ENCODE measurements around the gene SLC25A38. TPM values are rescaled to one million over a fixed set of nuclear protein-coding genes. Genes with fewer than 3 reads are reported as not detected.

SLC25A38 gene
- total RNA-seq, 4 donors from 2014 or later: 6.2 to 21.7 (median 12.6) TPM

DNA sequence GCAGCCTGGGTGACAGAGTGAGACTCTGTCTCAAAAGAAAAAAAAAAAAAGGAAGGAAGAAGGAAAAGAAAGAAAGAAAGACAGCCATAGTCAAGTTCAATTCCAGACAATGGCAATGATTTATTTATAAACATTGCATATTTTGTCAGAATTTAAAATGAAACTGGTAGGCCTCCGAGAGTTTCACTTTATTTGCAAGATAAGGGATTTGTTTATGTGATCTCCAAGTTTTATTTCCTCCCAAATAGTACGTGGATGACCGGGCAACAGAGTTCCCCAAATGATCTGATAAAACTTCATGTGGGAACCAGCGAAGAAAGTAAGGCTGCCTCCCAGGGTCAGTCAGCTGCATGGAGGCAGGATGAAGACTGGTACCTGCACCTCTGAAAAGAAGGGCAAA is 55.7 kb downstream of the SLC25A38 start:
- H3K27ac ChIP-seq: no peak overlapping the region
- intact Hi-C loops (cut with DNase I): no loop called here
- TF ChIP-seq POLR2A (IDR thresholded peaks at IDR 0.05): no peak
- TF ChIP-seq, protein P1, sequence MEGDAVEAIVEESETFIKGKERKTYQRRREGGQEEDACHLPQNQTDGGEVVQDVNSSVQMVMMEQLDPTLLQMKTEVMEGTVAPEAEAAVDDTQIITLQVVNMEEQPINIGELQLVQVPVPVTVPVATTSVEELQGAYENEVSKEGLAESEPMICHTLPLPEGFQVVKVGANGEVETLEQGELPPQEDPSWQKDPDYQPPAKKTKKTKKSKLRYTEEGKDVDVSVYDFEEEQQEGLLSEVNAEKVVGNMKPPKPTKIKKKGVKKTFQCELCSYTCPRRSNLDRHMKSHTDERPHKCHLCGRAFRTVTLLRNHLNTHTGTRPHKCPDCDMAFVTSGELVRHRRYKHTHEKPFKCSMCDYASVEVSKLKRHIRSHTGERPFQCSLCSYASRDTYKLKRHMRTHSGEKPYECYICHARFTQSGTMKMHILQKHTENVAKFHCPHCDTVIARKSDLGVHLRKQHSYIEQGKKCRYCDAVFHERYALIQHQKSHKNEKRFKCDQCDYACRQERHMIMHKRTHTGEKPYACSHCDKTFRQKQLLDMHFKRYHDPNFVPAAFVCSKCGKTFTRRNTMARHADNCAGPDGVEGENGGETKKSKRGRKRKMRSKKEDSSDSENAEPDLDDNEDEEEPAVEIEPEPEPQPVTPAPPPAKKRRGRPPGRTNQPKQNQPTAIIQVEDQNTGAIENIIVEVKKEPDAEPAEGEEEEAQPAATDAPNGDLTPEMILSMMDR (IDR thresholded peaks at IDR 0.05): no peak
- H3K36me3 ChIP-seq: no peaks in the 10 kb centered on the region
- 75 to 80% methylated on average over 3 to 4 of the region's 4 CpGs for WGBS, 2 donors
- H3K4me1 ChIP-seq: peaks cover 0 to 6% (median 5%) of the 10 kb centered on the region in 3 donors
- DNase-seq: no peak
- no peaks in the 10 kb centered on the region for H3K27me3 ChIP-seq
- no peak overlapping the region for H3K4me3 ChIP-seq
- H3K9me3 ChIP-seq: no peaks in the 10 kb centered on the region

GRCh38 chr3:39440316-39440715 is 57.1 kb downstream of the SLC25A38 start:
- TF ChIP-seq POLR2A (IDR thresholded peaks at IDR 0.05): no peak
- TF ChIP-seq, protein P1 (IDR thresholded peaks at IDR 0.05): no peak
- DNase-seq: no peak

DNA sequence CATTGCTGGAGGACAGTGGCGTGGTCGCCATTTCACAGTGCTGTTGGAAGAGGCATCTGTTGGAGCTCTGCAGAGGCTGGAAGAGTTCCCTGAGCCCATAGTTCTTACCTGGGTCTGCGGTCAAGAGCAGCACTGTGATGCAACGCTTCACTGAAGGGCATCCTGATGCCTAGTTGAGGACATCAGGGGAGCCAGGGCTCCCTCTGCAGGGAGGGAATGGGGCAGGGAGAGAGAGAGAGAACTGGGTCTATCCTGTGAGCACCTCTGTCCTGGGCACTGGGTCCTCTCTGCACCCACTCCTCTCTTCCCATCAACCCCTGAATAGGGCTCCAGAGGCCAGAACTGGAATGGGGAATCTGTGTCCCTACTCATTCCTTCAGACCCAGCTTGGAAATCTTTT is 60.4 kb downstream of the SLC25A38 start:
- peaks cover 0 to 4% (median 0%) of the 10 kb centered on the region in 4 donors for H3K27me3 ChIP-seq
- 83 to 92% methylated on average over 2 of the region's 4 CpGs for WGBS, 2 donors
- H3K36me3 ChIP-seq: no peaks in the 10 kb centered on the region
- no peak overlapping the region for H3K27ac ChIP-seq
- intact Hi-C loops (cut with DNase I): no loop called here
- TF ChIP-seq POLR2A (IDR thresholded peaks at IDR 0.05): no peak
- TF ChIP-seq, protein P1 (IDR thresholded peaks at IDR 0.05): peak in 1 of 6 experiments; percentile 11
- no peak overlapping the region for H3K4me3 ChIP-seq
- no peaks in the 10 kb centered on the region for H3K4me1 ChIP-seq
- H3K9me3 ChIP-seq: no peaks in the 10 kb centered on the region
- DNase-seq: no peak

More at GRCh38 chr3:39440316-39440715, 57.1 kb downstream of the SLC25A38 start:
- H3K4me1 ChIP-seq: no peaks in the 10 kb centered on the region
- intact Hi-C loops (cut with DNase I): no loop called here
- no peaks in the 10 kb centered on the region for H3K36me3 ChIP-seq
- no peaks in the 10 kb centered on the region for H3K9me3 ChIP-seq
- H3K27me3 ChIP-seq: peaks cover 0 to 4% (median 0%) of the 10 kb centered on the region in 4 donors
- no peak overlapping the region for H3K4me3 ChIP-seq
- WGBS, 2 donors: 80 to 93% methylated on average over 2 to 8 of the region's 8 CpGs
- H3K27ac ChIP-seq: no peak overlapping the region

DNA sequence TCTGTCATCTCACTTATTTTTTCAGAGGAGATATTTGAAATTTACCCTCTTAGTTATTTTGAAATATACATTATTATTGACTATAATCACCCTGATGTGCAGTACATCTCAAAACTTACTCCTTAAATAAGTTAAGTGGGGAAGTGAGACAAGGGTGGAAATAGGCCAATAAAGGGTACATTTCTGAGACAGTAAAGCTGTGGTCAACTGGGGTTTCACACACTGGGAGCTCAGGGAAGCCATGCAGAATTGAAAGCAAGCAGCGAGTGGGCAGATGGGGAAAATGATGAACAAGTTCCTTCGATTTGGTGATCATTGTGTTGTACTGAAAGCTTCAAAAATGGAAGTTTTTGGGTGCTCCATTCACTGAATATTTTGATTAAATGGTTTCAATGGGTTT is 62.8 kb downstream of the SLC25A38 start:
- Histone ChIP-seq H3K27me3 (peaks cover 0 to 4% (median 0%) of the 10 kb centered on the region in 4 donors), H3K36me3 (no peaks in the 10 kb centered on the region), H3K27ac (no peak overlapping the region), H3K4me3 (no peak overlapping the region), H3K4me1 (no peaks in the 10 kb centered on the region), H3K9me3 (no peaks in the 10 kb centered on the region)
- DNase-seq: no peak
- intact Hi-C loops (cut with DNase I): no loop called here
- WGBS, 2 donors: 55 to 70% methylated on average over 2 of the region's 2 CpGs
- TF ChIP-seq POLR2A (IDR thresholded peaks at IDR 0.05): no peak
- TF ChIP-seq, protein P1 (IDR thresholded peaks at IDR 0.05): no peak

DNA sequence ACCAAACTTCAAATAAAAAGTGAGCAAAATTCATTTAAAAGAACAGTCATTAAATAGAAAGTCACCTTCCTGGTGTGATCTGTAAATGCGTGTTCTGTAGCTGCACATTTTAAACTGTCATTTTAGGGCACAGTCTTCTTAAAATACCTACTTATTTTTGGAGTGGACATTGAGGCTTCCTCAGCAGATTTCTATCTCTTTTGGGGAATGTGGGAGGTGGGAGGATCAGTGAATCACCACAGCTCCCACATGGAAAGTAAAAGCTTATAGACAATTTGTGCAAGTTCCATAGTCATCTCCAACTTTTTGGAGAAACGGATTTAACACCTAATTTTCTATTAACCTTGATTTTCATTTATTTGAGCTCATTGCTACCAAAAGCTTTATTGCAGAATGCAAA is 63.3 kb downstream of the SLC25A38 start:
- Histone ChIP-seq H3K27ac (no peak overlapping the region), H3K9me3 (no peaks in the 10 kb centered on the region), H3K27me3 (peaks cover 0 to 4% (median 0%) of the 10 kb centered on the region in 4 donors), H3K4me1 (no peaks in the 10 kb centered on the region), H3K4me3 (no peak overlapping the region), H3K36me3 (no peaks in the 10 kb centered on the region)
- TF ChIP-seq POLR2A (IDR thresholded peaks at IDR 0.05): no peak
- TF ChIP-seq, protein P1 (IDR thresholded peaks at IDR 0.05): no peak
- no peak for DNase-seq
- intact Hi-C loops (cut with DNase I): no loop called here
- 76 to 88% methylated on average over 2 of the region's 2 CpGs for WGBS, 2 donors

Small RNAs within 50 kb of the gene (small RNA-seq; reads per million reads assigned to genes)
- gene SNORA6 (0 reads per million in 4 donors), gene SNORA62 (0 reads per million in 4 donors)

Other genes with a start within 250 kb of the SLC25A38 start
- 10 to 100 TPM; 11.9 to 35.6 (median 19.7) TPM for gene CSRNP1, start 229.8 kb upstream of the SLC25A38 start, total RNA-seq
- under 1 TPM in 2 of 4 donors, not detected in 2; 0.18 to 0.19 TPM for gene XIRP1, start 190.8 kb upstream of the SLC25A38 start, total RNA-seq
- under 1 TPM in 3 of 4 donors, not detected in 1; 0.35 to 0.57 (median 0.44) TPM for gene CX3CR1, start 103.3 kb upstream of the SLC25A38 start, total RNA-seq
- under 1 TPM in 1 of 4 donors, not detected in 3; 0.22 TPM for gene CCR8, start 53.7 kb upstream of the SLC25A38 start, total RNA-seq
- gene RPSA, start 23.4 kb downstream of the SLC25A38 start, total RNA-seq: 1,000 to 10,000 TPM in 3 of 4 donors, 100 to 1,000 TPM in 1; 868 to 1,955 (median 1,497) TPM
- gene MOBP, start 84.3 kb downstream of the SLC25A38 start, total RNA-seq: not detected

Data from esophagus squamous epithelium (tissue), 5 donors.